NCI-H510A (cell line): ENCODE data around the gene PLEKHB2.
"Not testable (repeated sequence)": the region's sequence is repeated elsewhere in the genome, so short reads cannot be mapped to it uniquely, and the experiment has no call there.

Experiments used
- DNase-seq: peaks from one replicate; lab custom pipeline; 2025; lab: John Stamatoyannopoulos, UW

Gene PLEKHB2

GRCh38 chr2:131093696-131094462 is 11.3 kb upstream of the PLEKHB2 start:
- DNase-seq, result peak; percentile 45

GRCh38 chr2:131094463-131095281 is 10.5 kb upstream of the PLEKHB2 start:
- no peak for DNase-seq

- DNase-seq, result no peak
Measured at GRCh38 chr2:131103165-131103564, 2.0 kb upstream of the PLEKHB2 start.

- DNase-seq, result peak; percentile 79
Measured at GRCh38 chr2:131104487-131105155, 515 bp upstream of the PLEKHB2 start.

- peak; percentile 29 for DNase-seq
Measured at GRCh38 chr2:131105950-131106801, 1.0 kb downstream of the PLEKHB2 start.

GRCh38 chr2:131112529-131112928 is 7.4 kb downstream of the PLEKHB2 start:
- no peak for DNase-seq

GRCh38 chr2:131113566-131114227 is 8.6 kb downstream of the PLEKHB2 start:
- no peak for DNase-seq

GRCh38 chr2:131114950-131115349 is 9.8 kb downstream of the PLEKHB2 start:
- not testable (repeated sequence) for DNase-seq

- DNase-seq, result no peak
Measured at GRCh38 chr2:131115752-131116151, 10.6 kb downstream of the PLEKHB2 start.

- no peak for DNase-seq
Measured at GRCh38 chr2:131120815-131121317, 15.7 kb downstream of the PLEKHB2 start.

GRCh38 chr2:131121464-131121863 is 16.3 kb downstream of the PLEKHB2 start:
- DNase-seq, result no peak

GRCh38 chr2:131122496-131122895 is 17.4 kb downstream of the PLEKHB2 start:
- no peak for DNase-seq

GRCh38 chr2:131123192-131123591 is 18.1 kb downstream of the PLEKHB2 start:
- DNase-seq, result no peak

- no peak for DNase-seq
Measured at GRCh38 chr2:131125195-131125757, 20.1 kb downstream of the PLEKHB2 start.

- no peak for DNase-seq
Measured at GRCh38 chr2:131126436-131126835, 21.3 kb downstream of the PLEKHB2 start.

- DNase-seq, result no peak
Measured at GRCh38 chr2:131127076-131127475, 21.9 kb downstream of the PLEKHB2 start.

- no peak for DNase-seq
Measured at GRCh38 chr2:131127981-131128380, 22.8 kb downstream of the PLEKHB2 start.

GRCh38 chr2:131130298-131130596 is 25.1 kb downstream of the PLEKHB2 start:
- DNase-seq, result no peak

GRCh38 chr2:131132729-131133128 is 27.6 kb downstream of the PLEKHB2 start:
- no peak for DNase-seq

- DNase-seq, result no peak
Measured at GRCh38 chr2:131140581-131140980, 35.4 kb downstream of the PLEKHB2 start.

GRCh38 chr2:131142849-131143248 is 37.7 kb downstream of the PLEKHB2 start:
- DNase-seq, result no peak
